Measurements from ENCODE around the gene MISP. TPM values are rescaled to one million over a fixed set of nuclear protein-coding genes. Genes with fewer than 3 reads are reported as not detected.

MISP gene
- total and polyA plus RNA-seq, 2 of the 13 experiments (the other 11 are each of a cell fraction or from before 2014, with no cell fraction given), result 0.67 to 1.3 TPM

GRCh38 chr19:800360-801029 lies 49.6 kb downstream of the MISP start (continued):
- TF ChIP-seq, protein P1, sequence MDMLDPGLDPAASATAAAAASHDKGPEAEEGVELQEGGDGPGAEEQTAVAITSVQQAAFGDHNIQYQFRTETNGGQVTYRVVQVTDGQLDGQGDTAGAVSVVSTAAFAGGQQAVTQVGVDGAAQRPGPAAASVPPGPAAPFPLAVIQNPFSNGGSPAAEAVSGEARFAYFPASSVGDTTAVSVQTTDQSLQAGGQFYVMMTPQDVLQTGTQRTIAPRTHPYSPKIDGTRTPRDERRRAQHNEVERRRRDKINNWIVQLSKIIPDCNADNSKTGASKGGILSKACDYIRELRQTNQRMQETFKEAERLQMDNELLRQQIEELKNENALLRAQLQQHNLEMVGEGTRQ (IDR thresholded peaks at IDR 0.05; ENCODE audit: low read depth, low read length), result no peak
- TF ChIP-seq, protein P1 (CRISPR knock-in tag; IDR thresholded peaks at IDR 0.05; ENCODE audit: borderline replicate concordance), result no peak
- no peak for TF ChIP-seq ZNF383 (CRISPR knock-in tag; IDR thresholded peaks at IDR 0.05; ENCODE audit: borderline replicate concordance)
- TF ChIP-seq MIXL1 (CRISPR knock-in tag; IDR thresholded peaks at IDR 0.05), result no peak
- no peak for TF ChIP-seq PHB2 (IDR thresholded peaks at IDR 0.05; ENCODE audit: partially characterized antibody)
- TF ChIP-seq NFE2L1 (CRISPR knock-in tag; IDR thresholded peaks at IDR 0.05; ENCODE audit: borderline replicate concordance), result no peak
- no peak for TF ChIP-seq TEF (CRISPR knock-in tag; IDR thresholded peaks at IDR 0.05)
- TF ChIP-seq, protein P2, sequence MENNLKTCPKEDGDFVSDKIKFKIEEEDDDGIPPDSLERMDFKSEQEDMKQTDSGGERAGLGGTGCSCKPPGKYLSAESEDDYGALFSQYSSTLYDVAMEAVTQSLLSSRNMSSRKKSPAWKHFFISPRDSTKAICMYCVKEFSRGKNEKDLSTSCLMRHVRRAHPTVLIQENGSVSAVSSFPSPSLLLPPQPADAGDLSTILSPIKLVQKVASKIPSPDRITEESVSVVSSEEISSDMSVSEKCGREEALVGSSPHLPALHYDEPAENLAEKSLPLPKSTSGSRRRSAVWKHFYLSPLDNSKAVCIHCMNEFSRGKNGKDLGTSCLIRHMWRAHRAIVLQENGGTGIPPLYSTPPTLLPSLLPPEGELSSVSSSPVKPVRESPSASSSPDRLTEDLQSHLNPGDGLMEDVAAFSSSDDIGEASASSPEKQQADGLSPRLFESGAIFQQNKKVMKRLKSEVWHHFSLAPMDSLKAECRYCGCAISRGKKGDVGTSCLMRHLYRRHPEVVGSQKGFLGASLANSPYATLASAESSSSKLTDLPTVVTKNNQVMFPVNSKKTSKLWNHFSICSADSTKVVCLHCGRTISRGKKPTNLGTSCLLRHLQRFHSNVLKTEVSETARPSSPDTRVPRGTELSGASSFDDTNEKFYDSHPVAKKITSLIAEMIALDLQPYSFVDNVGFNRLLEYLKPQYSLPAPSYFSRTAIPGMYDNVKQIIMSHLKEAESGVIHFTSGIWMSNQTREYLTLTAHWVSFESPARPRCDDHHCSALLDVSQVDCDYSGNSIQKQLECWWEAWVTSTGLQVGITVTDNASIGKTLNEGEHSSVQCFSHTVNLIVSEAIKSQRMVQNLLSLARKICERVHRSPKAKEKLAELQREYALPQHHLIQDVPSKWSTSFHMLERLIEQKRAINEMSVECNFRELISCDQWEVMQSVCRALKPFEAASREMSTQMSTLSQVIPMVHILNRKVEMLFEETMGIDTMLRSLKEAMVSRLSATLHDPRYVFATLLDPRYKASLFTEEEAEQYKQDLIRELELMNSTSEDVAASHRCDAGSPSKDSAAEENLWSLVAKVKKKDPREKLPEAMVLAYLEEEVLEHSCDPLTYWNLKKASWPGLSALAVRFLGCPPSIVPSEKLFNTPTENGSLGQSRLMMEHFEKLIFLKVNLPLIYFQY (CRISPR knock-in tag; IDR thresholded peaks at IDR 0.05; ENCODE audit: borderline replicate concordance), result no peak
- peak; percentile 40; the same call in 1 of the 2 replicates for TF ChIP-seq HOXA3 (CRISPR knock-in tag; IDR thresholded peaks at IDR 0.05)
- no peak for TF ChIP-seq NFIB (CRISPR knock-in tag; IDR thresholded peaks at IDR 0.05; ENCODE audit: borderline replicate concordance)
- no peak for TF ChIP-seq ZNF563 (CRISPR knock-in tag; IDR thresholded peaks at IDR 0.05)
- TF ChIP-seq ZNF883 (CRISPR knock-in tag; IDR thresholded peaks at IDR 0.05; ENCODE audit: not compliant biosample characterization), result no peak
- TF ChIP-seq RFXAP (CRISPR knock-in tag; IDR thresholded peaks at IDR 0.05; ENCODE audit: borderline replicate concordance), result no peak
- TF ChIP-seq ZNF713 (CRISPR knock-in tag; IDR thresholded peaks at IDR 0.05), result no peak
- TF ChIP-seq TOPORS (CRISPR knock-in tag; IDR thresholded peaks at IDR 0.05), result no peak
- TF ChIP-seq ZNF142 (CRISPR knock-in tag; IDR thresholded peaks at IDR 0.05), result 0 out of 2 replicates have a peak, but pooled peaks have one; percentile 25

All from HepG2 (cell line).